GM03348 (cell line): ENCODE data around the gene KLK2.
A peak's percentile ranks its signal among the peaks of the same experiment; 100 is the strongest.
"Not testable (repeated sequence)": the region's sequence is repeated elsewhere in the genome, so short reads cannot be mapped to it uniquely, and the experiment has no call there.

Experiments
- DNase-seq: peaks from one replicate; pipeline ENCODE4 v3.0.0; 2012; ENCODE audit warnings: low spot score

Gene KLK2

GRCh38 chr19:50894478-50895356 lies 21.5 kb downstream of the KLK2 start:
- no peak for DNase-seq

- not testable (repeated sequence) for DNase-seq
Measured at GRCh38 chr19:50896089-50896590, 22.9 kb downstream of the KLK2 start.

GRCh38 chr19:50896591-50897190 lies 23.5 kb downstream of the KLK2 start:
- DNase-seq = no peak

- DNase-seq = no peak
Measured at GRCh38 chr19:50897191-50897607, 24.0 kb downstream of the KLK2 start.

GRCh38 chr19:50897612-50898011 lies 24.4 kb downstream of the KLK2 start:
- DNase-seq = no peak

GRCh38 chr19:50898018-50898417 lies 24.8 kb downstream of the KLK2 start:
- DNase-seq = no peak

GRCh38 chr19:50899569-50899968 lies 26.3 kb downstream of the KLK2 start:
- no peak for DNase-seq

GRCh38 chr19:50902640-50903039 lies 29.4 kb downstream of the KLK2 start:
- no peak for DNase-seq

- DNase-seq = no peak
Measured at GRCh38 chr19:50906217-50906616, 33.0 kb downstream of the KLK2 start.

- no peak for DNase-seq
Measured at GRCh38 chr19:50908336-50908735, 35.1 kb downstream of the KLK2 start.

GRCh38 chr19:50909240-50910070 lies 36.2 kb downstream of the KLK2 start:
- DNase-seq = peak; percentile 53

- no peak for DNase-seq
Measured at GRCh38 chr19:50910722-50911121, 37.5 kb downstream of the KLK2 start.

- no peak for DNase-seq
Measured at GRCh38 chr19:50911206-50912101, 38.2 kb downstream of the KLK2 start, which contains the start of gene KLK4. KLK4 (minus strand) TSS chr19:50911395; CDS start chr19:50910738, 657 bp downstream.

- no peak for DNase-seq
Measured at GRCh38 chr19:50912102-50912599, 38.9 kb downstream of the KLK2 start.

- no peak for DNase-seq
Measured at GRCh38 chr19:50912727-50913716, 39.8 kb downstream of the KLK2 start.

- DNase-seq = no peak
Measured at GRCh38 chr19:50916069-50916468, 42.8 kb downstream of the KLK2 start.

- DNase-seq = no peak
Measured at GRCh38 chr19:50921426-50922316, 48.4 kb downstream of the KLK2 start.

GRCh38 chr19:50922317-50922853 lies 49.1 kb downstream of the KLK2 start:
- peak; percentile 91 for DNase-seq
